Measurements from ENCODE around the gene HDAC9. TPM values are rescaled to one million over a fixed set of nuclear protein-coding genes. Genes with fewer than 3 reads are reported as not detected.

HDAC9 gene
- total RNA-seq, 1 experiment from 2014 or later, result 4.3 TPM

DNA sequence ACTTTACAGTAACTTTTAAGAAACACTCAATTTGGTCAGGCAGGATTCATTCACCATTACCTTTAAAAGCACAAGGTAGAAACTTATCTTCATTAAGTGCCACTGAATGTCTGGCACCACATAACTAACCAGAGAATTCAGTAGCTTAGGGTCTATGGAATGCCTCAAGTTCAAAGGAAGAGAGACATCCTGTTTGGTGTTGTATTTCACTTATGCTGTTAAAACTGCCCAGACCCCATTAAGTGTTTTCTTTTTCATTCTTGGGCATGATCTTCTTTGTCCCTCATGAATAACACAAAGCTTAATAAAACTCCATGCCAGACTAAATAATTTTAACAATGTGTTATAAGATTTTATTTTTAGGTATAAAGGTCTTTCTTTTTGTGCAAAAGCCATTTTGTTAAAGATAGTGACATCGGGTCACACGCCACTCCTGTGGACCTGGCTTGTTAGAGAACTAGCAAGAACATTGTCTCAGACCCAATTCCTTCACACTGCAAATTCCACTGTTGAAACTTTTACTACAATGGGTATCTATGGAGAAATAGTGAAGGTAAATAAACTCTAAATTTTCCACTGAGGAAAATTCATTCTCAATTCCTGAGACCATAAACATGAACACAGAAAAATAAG, 400.9 kb downstream of the HDAC9 start:
- Histone ChIP-seq H3K9me2 (ENCODE audit: insufficient read depth) (no peaks in the 10 kb centered on the region), H3K4me3 (replicated peaks in 1 of 2; ENCODE audit: low read depth in 1 of 2, low read length in 2 of 2) (no peak overlapping the region), H3K36me3 (ENCODE audit: control insufficient read depth in 1 of 2, insufficient read depth in 2 of 2, low read length in 2 of 2) (no peaks in the 10 kb centered on the region), H2AFZ (ENCODE audit: low read depth, low read length, poor library complexity, severe bottlenecking) (peak overlapping the region; percentile 98), H3K27me3 (ENCODE audit: insufficient read depth, low read length) (no peaks in the 10 kb centered on the region), H3K4me2 (ENCODE audit: low read length) (peak overlapping the region; percentile 72), H3K4me1 (ENCODE audit: control insufficient read depth in 1 of 2, insufficient read depth in 2 of 2, low read length in 2 of 2) (peaks cover 10 to 30% of the 10 kb centered on the region in 2 experiments; a peak in 3 of 4 replicates), H4K20me1 (ENCODE audit: insufficient read depth) (no peaks in the 10 kb centered on the region), H3K9me3 (ENCODE audit: control insufficient read depth in 1 of 2, insufficient read depth in 1 of 2, low read depth in 1 of 2, low read length in 2 of 2) (no peaks in the 10 kb centered on the region), H3K9ac (ENCODE audit: low read length) (no peak overlapping the region), H3K79me2 (ENCODE audit: insufficient read depth, low read length) (no peaks in the 10 kb centered on the region), H3K27ac (ENCODE audit: low read depth, low read length) (no peak overlapping the region; the same call in 1 of the 2 replicates)
- TF ChIP-seq, protein P1, sequence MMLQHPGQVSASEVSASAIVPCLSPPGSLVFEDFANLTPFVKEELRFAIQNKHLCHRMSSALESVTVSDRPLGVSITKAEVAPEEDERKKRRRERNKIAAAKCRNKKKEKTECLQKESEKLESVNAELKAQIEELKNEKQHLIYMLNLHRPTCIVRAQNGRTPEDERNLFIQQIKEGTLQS (IDR thresholded peaks at IDR 0.05), result no peak
- peak; percentile 66 for TF ChIP-seq TCF7L2 (IDR thresholded peaks at IDR 0.05; ENCODE audit: borderline replicate concordance, extremely low read depth, insufficient read depth, insufficient read length)
- ChIA-PET POLR2A (no interaction called here), CTCF (no interaction called here), RAD21 (ENCODE audit: low non-redundant PET in 1 of 2, low total read pairs in 2 of 2, uncharacterized antibody in 2 of 2, unreplicated experiment in 2 of 2) (no interaction called here)
- BruUV-seq (replicated peaks), result no TSS peak
- DNase-seq (ENCODE audit: low read depth, low spot score), result no peak
- ATAC-seq, result peak; percentile 47; the same call in 1 of the 2 replicates
- intact Hi-C loops (cut with micrococcal nuclease), result no loop called here

DNA sequence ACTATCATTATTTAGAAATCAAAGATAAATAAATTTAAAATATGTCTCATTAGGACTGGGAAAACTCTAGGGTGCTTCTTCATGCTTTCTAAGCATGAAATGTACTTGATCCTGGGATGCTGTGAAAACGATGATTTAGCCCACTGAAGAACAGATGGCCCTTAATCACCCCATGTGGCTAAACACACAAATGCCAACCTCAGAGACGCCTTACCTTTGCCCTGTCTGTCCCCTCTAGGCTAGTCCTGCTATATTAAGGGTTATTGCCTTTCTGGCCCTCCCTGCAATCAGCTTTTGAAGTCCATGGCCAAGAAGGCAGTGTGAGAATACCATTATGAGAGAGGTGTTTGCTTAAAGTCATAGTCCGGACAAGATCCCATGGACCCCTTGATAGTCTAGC, 404.7 kb downstream of the HDAC9 start:
- Histone ChIP-seq H3K9ac (ENCODE audit: low read length) (no peak overlapping the region), H2AFZ (ENCODE audit: low read depth, low read length, poor library complexity, severe bottlenecking) (no peak overlapping the region), H3K27ac (ENCODE audit: low read depth, low read length) (no peak overlapping the region), H3K79me2 (ENCODE audit: insufficient read depth, low read length) (no peaks in the 10 kb centered on the region), H3K36me3 (ENCODE audit: control insufficient read depth in 1 of 2, insufficient read depth in 2 of 2, low read length in 2 of 2) (no peaks in the 10 kb centered on the region), H3K9me3 (ENCODE audit: control insufficient read depth in 1 of 2, insufficient read depth in 1 of 2, low read depth in 1 of 2, low read length in 2 of 2) (no peaks in the 10 kb centered on the region), H4K20me1 (ENCODE audit: insufficient read depth) (no peaks in the 10 kb centered on the region), H3K4me2 (ENCODE audit: low read length) (no peak overlapping the region), H3K27me3 (ENCODE audit: insufficient read depth, low read length) (no peaks in the 10 kb centered on the region), H3K9me2 (ENCODE audit: insufficient read depth) (no peaks in the 10 kb centered on the region), H3K4me3 (replicated peaks in 1 of 2; ENCODE audit: low read depth in 1 of 2, low read length in 2 of 2) (no peak overlapping the region), H3K4me1 (ENCODE audit: control insufficient read depth in 1 of 2, insufficient read depth in 2 of 2, low read length in 2 of 2) (peaks cover 10 to 17% of the 10 kb centered on the region in 2 experiments; a peak in 3 of 4 replicates)
- RAD21 ChIA-PET (ENCODE audit: low non-redundant PET in 1 of 2, low total read pairs in 2 of 2, uncharacterized antibody in 2 of 2, unreplicated experiment in 2 of 2), result no interaction called here
- TF ChIP-seq ZFX (IDR thresholded peaks at IDR 0.05) (no peak), SIN3A (IDR thresholded peaks at IDR 0.05; ENCODE audit: low read depth) (no peak), SP1 (IDR thresholded peaks at IDR 0.05; ENCODE audit: low read depth) (no peak), FOSL1 (IDR thresholded peaks at IDR 0.05; ENCODE audit: low read depth) (no peak), JUND (IDR thresholded peaks at IDR 0.05) (no peak), POLR2A (IDR thresholded peaks at IDR 0.05; ENCODE audit: borderline replicate concordance, extremely low read depth, insufficient read depth, insufficient read length) (no peak), POLR2AphosphoS5 (IDR thresholded peaks at IDR 0.05; ENCODE audit: low read depth, low read length) (no peak), CEBPB (IDR thresholded peaks at IDR 0.05; ENCODE audit: low read depth) (no peak), YY1 (IDR thresholded peaks at IDR 0.05; ENCODE audit: extremely low read depth, insufficient replicate concordance, low read depth, low read length) (no peak)
- TF ChIP-seq, protein P2, sequence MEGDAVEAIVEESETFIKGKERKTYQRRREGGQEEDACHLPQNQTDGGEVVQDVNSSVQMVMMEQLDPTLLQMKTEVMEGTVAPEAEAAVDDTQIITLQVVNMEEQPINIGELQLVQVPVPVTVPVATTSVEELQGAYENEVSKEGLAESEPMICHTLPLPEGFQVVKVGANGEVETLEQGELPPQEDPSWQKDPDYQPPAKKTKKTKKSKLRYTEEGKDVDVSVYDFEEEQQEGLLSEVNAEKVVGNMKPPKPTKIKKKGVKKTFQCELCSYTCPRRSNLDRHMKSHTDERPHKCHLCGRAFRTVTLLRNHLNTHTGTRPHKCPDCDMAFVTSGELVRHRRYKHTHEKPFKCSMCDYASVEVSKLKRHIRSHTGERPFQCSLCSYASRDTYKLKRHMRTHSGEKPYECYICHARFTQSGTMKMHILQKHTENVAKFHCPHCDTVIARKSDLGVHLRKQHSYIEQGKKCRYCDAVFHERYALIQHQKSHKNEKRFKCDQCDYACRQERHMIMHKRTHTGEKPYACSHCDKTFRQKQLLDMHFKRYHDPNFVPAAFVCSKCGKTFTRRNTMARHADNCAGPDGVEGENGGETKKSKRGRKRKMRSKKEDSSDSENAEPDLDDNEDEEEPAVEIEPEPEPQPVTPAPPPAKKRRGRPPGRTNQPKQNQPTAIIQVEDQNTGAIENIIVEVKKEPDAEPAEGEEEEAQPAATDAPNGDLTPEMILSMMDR (IDR thresholded peaks at IDR 0.05 in 2 of 3, conservative IDR thresholded peaks at IDR 0.05 in 1 of 3; ENCODE audit: borderline replicate concordance in 1 of 3, insufficient read depth in 1 of 3, low read depth in 2 of 3, low read length in 2 of 3), result no peak
- TF ChIP-seq, protein P3, sequence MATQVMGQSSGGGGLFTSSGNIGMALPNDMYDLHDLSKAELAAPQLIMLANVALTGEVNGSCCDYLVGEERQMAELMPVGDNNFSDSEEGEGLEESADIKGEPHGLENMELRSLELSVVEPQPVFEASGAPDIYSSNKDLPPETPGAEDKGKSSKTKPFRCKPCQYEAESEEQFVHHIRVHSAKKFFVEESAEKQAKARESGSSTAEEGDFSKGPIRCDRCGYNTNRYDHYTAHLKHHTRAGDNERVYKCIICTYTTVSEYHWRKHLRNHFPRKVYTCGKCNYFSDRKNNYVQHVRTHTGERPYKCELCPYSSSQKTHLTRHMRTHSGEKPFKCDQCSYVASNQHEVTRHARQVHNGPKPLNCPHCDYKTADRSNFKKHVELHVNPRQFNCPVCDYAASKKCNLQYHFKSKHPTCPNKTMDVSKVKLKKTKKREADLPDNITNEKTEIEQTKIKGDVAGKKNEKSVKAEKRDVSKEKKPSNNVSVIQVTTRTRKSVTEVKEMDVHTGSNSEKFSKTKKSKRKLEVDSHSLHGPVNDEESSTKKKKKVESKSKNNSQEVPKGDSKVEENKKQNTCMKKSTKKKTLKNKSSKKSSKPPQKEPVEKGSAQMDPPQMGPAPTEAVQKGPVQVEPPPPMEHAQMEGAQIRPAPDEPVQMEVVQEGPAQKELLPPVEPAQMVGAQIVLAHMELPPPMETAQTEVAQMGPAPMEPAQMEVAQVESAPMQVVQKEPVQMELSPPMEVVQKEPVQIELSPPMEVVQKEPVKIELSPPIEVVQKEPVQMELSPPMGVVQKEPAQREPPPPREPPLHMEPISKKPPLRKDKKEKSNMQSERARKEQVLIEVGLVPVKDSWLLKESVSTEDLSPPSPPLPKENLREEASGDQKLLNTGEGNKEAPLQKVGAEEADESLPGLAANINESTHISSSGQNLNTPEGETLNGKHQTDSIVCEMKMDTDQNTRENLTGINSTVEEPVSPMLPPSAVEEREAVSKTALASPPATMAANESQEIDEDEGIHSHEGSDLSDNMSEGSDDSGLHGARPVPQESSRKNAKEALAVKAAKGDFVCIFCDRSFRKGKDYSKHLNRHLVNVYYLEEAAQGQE (IDR thresholded peaks at IDR 0.05; ENCODE audit: low read depth), result no peak
- BruUV-seq (replicated peaks), result no TSS peak
- POLR2A ChIA-PET, result no interaction called here
- ATAC-seq (no peak), DNase-seq (ENCODE audit: low read depth, low spot score) (no peak)
- intact Hi-C loops (cut with micrococcal nuclease), result no loop called here
- CTCF ChIA-PET, result no interaction called here
